NCI-H748 (cell line): ENCODE measurements around the gene SENP3.
A peak's percentile ranks its signal among the peaks of the same experiment; 100 is the strongest.

Experiments used
- DNase-seq: peaks from one replicate; lab custom pipeline; 2025; ENCODE audit not compliant: unreplicated experiment; lab: John Stamatoyannopoulos, UW

The SENP3 gene

GRCh38 chr17:7575959-7576358, 14.2 kb downstream of the SENP3 start:
- no peak for DNase-seq

DNA sequence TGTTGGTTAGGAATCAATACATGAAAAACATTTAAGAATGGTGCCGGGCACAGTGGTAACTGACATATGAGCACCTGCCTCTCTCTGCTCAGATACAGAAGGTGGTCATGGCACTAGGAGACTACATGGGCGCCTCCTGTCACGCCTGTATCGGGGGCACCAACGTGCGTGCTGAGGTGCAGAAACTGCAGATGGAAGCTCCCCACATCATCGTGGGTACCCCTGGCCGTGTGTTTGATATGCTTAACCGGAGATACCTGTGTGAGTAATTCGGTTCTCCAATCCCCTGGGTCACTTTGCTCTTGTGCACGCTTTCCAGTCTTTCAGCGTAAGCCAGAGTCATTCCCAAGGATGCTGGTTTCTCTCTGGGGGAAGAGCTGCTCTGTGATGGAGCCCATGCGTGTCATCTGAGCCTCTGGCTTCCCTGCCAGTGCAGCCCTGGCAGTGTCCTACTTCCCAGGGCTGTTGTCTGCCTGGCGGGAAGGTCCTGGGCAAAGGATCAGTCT, 14.8 kb downstream of the SENP3 start:
- no peak for DNase-seq

DNA sequence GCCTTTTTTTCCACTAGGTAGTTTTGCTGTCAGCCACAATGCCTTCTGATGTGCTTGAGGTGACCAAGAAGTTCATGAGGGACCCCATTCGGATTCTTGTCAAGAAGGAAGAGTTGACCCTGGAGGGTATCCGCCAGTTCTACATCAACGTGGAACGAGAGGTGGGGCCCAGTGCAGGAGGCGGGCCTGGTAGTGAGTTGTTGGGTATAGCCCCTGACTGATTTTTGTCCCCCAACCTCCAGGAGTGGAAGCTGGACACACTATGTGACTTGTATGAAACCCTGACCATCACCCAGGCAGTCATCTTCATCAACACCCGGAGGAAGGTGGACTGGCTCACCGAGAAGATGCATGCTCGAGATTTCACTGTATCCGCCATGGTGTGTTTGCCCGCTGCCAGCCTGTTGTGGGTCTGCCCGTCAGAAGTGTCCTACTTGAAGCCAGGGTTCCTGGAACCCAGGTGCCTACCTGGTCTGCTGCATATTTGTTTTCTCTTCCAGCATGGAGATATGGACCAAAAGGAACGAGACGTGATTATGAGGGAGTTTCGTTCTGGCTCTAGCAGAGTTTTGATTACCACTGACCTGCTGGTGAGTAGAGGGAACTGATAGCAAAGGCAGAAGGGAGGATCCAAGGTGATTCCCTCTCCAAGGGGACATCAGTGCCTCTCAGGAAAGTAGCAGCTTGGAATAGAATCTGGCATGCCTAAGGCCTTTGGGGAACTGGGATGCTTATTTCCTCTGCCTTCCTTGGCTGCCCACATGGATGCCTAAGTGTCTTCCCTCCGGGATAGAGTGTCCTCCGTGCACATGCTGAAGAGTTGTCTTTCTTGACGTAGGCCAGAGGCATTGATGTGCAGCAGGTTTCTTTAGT, 15.8 kb downstream of the SENP3 start:
- DNase-seq, result no peak

DNA sequence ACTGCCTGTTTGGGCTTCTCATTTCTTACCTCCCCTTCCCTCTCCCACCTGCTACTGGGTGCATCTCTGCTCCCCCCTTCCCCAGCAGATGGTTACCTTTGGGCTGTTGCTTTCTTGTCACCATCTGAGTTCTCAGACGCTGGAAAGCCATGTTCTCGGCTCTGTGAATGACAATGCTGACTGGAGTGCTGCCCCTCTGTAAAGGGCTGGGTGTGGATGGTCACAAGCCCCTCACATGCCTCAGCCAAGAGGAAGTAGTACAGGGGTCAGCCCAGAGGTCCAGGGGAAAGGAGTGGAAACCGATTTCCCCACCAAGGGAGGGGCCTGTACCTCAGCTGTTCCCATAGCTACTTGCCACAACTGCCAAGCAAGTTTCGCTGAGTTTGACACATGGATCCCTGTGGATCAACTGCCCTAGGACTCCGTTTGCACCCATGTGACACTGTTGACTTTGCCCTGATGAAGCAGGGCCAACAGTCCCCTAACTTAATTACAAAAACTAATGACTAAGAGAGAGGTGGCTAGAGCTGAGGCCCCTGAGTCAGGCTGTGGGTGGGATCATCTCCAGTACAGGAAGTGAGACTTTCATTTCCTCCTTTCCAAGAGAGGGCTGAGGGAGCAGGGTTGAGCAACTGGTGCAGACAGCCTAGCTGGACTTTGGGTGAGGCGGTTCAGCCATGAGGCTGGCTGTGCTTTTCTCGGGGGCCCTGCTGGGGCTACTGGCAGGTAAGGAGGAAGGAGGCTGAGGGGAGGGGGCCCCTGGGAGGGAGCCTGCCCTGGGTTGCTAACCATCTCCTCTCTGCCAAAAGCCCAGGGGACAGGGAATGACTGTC, 17.5 kb downstream of the SENP3 start, which contains the start of gene CD68:
Gene CD68, plus strand, starts transcription at position 638 of the 833 bp plus-strand sequence. Its CDS starts 40 bp downstream, at position 678.
- peak; percentile 55 for DNase-seq

DNA sequence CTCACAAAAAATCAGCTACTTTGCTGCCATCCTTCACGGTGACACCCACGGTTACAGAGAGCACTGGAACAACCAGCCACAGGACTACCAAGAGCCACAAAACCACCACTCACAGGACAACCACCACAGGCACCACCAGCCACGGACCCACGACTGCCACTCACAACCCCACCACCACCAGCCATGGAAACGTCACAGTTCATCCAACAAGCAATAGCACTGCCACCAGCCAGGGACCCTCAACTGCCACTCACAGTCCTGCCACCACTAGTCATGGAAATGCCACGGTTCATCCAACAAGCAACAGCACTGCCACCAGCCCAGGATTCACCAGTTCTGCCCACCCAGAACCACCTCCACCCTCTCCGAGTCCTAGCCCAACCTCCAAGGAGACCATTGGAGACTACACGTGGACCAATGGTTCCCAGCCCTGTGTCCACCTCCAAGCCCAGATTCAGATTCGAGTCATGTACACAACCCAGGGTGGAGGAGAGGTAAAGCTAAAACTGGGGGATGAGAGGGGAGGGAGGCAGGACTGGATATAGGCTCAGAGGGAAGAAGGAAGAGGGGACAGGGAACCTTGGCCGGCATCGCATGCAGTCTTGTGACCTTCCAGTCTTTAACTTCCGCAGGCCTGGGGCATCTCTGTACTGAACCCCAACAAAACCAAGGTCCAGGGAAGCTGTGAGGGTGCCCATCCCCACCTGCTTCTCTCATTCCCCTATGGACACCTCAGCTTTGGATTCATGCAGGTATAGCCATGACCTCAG, 18.3 kb downstream of the SENP3 start:
- DNase-seq, result no peak

- no peak for DNase-seq
Measured at GRCh38 chr17:7580604-7581575, 19.2 kb downstream of the SENP3 start.

GRCh38 chr17:7582396-7583252, 20.9 kb downstream of the SENP3 start:
- no peak for DNase-seq

DNA sequence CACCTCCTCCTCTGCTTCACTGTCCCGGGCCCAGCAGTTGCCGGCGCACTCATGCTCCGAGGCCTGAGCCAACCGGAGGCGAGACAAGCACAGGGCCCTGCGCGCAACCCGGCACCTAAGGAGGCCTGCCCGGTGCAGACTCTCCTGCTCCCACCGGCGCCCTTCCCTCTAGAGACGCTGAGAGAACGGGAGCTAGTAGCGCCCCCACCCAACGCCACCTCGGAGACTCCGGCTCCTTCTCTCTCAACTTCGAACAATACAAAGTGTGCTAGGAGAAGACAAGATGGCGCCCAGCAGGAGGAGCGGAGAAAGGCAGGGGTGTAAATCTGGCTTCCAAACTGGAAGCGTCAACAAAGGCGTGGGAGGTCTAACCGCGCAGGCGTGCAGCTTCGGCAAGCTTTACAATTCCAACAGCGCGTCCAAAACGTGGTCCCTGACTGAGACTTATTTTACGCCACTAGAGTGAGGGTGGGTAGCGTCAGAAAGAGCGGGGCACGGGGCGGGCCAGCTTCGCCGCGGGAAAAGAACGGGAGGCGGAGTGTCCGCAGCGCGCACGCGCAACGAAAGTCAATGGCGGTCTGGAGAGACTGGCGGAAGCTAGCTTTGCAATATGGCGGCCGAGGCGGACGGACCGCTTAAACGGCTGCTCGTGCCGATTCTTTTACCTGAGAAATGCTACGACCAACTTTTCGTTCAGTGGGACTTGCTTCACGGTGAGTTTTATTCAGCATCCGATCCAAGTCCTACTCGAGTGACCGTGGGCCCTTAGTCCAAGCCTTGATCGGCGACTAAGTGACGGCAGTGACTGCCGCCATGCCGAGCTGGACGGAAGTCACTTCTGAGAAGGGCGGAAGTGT, 21.8 kb downstream of the SENP3 start, which contains the start of gene MPDU1:
Gene MPDU1, plus strand, starts transcription at position 600 of the 857 bp plus-strand sequence. Its CDS starts 11 bp downstream, at position 611.
- DNase-seq, result peak; percentile 99

DNA sequence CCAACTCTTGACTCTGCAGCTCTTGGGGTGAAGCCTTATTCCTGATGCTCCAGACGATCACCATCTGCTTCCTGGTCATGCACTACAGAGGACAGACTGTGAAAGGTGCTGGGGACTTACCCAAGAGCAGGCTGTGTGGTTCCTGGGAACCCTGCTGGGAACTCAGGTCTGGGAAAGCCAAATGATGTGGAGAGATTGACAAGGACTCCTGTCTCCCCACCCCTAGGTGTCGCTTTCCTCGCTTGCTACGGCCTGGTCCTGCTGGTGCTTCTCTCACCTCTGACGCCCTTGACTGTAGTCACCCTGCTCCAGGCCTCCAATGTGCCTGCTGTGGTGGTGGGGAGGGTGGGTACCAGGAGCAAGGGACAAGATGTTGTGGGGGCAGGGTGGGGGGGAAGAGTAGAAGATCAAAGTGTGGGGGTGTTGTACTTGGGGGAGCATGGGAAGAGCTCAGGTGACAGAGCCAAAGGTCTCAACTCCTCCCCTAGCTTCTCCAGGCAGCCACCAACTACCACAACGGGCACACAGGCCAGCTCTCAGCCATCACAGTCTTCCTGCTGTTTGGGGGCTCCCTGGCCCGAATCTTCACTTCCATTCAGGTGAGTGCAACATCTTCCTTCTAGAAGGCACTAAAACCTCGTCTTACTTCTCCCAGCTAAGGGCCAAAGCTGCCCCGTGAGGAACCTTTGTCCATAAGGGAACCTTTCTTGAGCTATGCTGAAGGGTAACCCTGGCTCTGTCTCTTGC, 25.1 kb downstream of the SENP3 start:
- no peak for DNase-seq

DNA sequence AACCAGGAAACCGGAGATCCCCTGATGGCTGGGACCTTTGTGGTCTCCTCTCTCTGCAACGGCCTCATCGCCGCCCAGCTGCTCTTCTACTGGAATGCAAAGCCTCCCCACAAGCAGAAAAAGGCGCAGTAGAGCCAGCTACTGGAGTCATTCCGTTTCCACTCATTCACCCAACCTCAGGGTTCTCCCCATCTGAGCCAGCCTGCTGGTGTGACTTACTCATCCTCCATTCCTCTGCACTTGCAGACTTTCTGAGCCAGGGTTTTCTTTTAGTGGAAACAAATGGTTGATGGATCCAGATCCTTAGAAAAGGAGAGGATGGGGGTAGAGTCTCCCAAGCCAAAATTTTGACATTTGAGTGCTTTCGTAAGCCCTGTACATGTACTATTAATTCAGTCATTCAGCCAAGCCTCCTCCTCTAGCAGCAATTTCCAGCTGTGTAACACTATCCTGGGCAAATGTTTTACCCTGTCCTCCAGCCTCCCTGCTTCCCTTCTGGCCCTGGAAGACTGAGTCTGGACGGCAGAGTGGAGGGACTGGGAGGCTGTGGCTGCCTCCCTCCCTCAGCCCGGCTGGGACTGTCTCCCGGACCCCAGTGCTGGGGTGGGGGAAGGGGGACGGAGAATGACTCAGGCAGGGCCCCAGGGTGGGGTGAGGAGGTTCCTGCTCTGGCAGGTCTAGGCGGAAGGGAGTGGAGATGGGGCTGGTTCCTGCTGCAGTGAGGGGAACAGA, 25.9 kb downstream of the SENP3 start:
- no peak for DNase-seq

GRCh38 chr17:7588553-7589203, 27.0 kb downstream of the SENP3 start:
- no peak for DNase-seq

DNA sequence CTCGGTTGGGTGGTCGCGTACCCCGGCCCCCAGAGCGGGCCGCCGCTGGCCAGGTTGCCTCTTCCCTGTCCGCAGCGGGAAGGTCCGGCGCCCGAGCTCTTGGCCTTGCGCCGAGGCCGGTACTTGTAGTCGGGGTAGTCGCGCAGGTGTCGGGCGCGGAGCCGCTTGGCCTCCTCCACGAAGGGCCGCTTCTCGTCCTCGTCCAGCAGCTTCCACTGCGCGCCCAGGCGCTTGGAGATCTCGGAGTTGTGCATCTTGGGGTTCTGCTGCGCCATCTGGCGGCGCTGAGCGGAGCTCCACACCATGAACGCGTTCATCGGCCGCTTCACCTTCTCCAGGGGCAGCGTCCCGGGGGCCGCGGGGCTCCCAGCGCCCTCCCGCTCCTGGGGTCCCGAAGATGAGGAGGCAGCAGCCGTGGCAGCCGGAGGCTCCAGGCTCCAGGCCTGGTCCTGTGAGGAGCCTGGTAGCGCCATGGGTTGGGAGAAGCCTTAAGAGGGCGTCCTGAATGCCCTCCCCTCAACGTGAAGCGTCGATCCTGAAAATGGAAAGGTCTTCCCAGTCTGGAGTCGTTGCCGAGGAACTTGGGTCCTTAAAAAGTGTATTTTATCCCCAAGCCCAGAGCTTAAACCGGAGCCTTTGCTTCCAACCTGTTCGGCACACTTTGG, 27.6 kb downstream of the SENP3 start:
- peak; percentile 90 for DNase-seq

DNA sequence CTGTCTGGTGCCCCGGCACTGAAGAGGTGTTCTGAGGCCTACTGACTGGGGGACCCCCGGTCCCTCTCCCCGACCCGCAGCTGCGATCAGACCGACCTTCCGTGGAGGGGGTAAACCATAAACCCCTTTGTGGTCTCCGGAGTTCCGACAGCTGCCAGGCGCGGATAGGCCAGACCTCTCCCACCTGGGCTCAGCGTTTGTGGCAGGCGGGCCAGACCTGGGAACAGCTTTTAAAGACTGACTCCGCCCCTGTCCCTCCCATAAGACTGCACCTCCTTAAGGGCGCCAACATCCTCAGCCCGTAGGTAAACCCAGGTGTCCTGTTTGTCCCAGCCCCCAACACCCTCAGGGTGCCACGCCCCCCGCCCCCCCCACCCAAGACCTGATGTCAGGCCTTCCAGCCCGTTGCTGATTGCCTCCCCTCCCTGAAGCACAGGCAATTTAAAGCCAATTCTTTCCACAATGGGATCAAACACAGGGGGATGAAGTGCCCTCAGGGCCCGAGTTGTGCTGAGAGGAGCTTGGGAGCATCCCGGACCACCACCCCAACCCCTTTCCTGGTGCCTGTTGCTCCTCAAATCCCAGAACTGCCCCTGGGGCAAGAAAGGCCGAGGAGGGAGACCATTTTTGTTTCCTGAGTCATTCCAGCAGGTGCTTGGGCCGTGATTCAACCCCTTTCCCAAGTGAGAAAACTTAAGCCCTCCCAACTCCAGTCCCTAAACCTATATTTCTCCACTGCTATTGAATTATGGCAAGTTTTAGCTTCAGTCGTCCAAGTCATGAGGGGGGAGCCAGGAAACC, 28.4 kb downstream of the SENP3 start, which contains the start of gene SOX15:
Gene SOX15, minus strand, starts transcription at position 204 of the 801 bp plus-strand sequence. CDS start 418 bp downstream, outside the sequence.
- DNase-seq, result peak; percentile 26

DNA sequence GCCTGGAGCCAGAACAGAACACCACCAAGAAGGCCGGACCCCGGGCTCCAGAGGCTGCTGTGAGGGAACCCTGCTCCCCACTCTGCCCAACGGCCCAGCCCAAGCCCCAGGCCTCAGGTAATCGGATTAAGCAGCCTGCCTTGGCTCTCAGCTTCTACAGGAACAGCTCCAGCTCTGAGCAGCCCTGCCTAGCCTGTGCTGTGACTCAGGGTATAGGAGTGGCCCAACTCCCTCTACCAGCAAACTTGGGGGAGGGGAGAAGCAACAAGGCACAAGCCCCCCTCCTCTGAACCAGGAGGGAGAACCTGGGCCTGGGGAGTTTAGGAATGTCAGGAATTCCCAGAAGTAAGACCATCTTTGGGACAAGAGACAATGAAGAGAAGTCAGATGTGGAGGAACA, 29.0 kb downstream of the SENP3 start:
- DNase-seq, result no peak
